Ishikawa (cell line): ENCODE data around the gene VTI1A.

Source experiments
- CEBPB ChIP-seq: IDR thresholded peaks from 2 replicates; pipeline ENCODE4 v1.6.1; 2012
- CREB1 ChIP-seq: IDR thresholded peaks from 2 replicates; pipeline ENCODE4 v1.6.1; 2012; ENCODE audit warnings: low read depth
- EGR1 ChIP-seq: IDR thresholded peaks from 2 replicates; pipeline ENCODE4 v1.6.1; 2012
- EP300 ChIP-seq: IDR thresholded peaks from 2 replicates; pipeline ENCODE4 v1.6.1; 2012; ENCODE audit warnings: borderline replicate concordance
- NFIC ChIP-seq: IDR thresholded peaks from 2 replicates; pipeline ENCODE4 v1.6.1; 2012
- RAD21 ChIP-seq: IDR thresholded peaks from 2 replicates; pipeline ENCODE4 v1.6.1; 2012; ENCODE audit warnings: low read depth
- TAF1 ChIP-seq: IDR thresholded peaks from 2 replicates; pipeline ENCODE4 v1.6.1; 2012; ENCODE audit warnings: low read depth, mild to moderate bottlenecking
- TCF12 ChIP-seq: IDR thresholded peaks from 2 replicates; pipeline ENCODE4 v1.6.1; 2012; ENCODE audit warnings: low read depth
- TEAD4 ChIP-seq: IDR thresholded peaks from 2 replicates; pipeline ENCODE4 v1.6.1; 2012
- TF ChIP-seq, protein P1 (sequence below): IDR thresholded peaks from 2 replicates; pipeline ENCODE4 v1.6.1; 2012
- TF ChIP-seq, protein P2 (sequence below): IDR thresholded peaks from 2 replicates; pipeline ENCODE4 v1.6.1; 2012; ENCODE audit warnings: low read depth, mild to moderate bottlenecking
- TF ChIP-seq, protein P3 (sequence below): IDR thresholded peaks from 2 replicates; pipeline ENCODE4 v1.6.1; 2012

DNA sequence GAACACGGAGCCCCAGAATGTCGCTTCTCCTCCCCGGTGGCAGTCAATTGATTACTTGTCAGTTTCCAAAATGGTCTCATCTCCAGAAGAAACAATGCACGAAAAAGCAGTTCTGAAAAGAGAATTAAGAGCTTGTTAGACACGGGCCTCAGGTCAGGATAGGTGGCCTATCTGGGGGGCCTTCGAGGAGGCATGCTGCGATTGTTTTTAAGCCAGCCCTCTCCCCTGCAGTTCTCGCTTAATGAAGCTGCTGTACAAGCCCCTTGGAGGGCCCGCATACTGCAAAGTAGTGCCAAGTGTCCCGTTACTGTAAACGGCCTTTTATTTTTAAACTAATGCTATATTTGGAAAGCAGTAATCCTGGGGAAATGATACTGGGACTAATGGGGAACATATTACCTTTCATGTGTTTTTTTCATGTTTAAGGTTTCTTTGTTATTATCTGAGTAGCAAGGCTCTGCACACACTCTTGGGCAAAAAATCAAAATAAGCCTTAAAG, 388.3 kb downstream of the VTI1A start:
- TF ChIP-seq EP300 (no peak), TAF1 (no peak), RAD21 (no peak), TCF12 (no peak), CEBPB (no peak), TEAD4 (no peak), CREB1 (no peak), EGR1 (no peak), NFIC (no peak)
- TF ChIP-seq, protein P1, sequence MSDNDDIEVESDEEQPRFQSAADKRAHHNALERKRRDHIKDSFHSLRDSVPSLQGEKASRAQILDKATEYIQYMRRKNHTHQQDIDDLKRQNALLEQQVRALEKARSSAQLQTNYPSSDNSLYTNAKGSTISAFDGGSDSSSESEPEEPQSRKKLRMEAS = no peak
- TF ChIP-seq, protein P2, sequence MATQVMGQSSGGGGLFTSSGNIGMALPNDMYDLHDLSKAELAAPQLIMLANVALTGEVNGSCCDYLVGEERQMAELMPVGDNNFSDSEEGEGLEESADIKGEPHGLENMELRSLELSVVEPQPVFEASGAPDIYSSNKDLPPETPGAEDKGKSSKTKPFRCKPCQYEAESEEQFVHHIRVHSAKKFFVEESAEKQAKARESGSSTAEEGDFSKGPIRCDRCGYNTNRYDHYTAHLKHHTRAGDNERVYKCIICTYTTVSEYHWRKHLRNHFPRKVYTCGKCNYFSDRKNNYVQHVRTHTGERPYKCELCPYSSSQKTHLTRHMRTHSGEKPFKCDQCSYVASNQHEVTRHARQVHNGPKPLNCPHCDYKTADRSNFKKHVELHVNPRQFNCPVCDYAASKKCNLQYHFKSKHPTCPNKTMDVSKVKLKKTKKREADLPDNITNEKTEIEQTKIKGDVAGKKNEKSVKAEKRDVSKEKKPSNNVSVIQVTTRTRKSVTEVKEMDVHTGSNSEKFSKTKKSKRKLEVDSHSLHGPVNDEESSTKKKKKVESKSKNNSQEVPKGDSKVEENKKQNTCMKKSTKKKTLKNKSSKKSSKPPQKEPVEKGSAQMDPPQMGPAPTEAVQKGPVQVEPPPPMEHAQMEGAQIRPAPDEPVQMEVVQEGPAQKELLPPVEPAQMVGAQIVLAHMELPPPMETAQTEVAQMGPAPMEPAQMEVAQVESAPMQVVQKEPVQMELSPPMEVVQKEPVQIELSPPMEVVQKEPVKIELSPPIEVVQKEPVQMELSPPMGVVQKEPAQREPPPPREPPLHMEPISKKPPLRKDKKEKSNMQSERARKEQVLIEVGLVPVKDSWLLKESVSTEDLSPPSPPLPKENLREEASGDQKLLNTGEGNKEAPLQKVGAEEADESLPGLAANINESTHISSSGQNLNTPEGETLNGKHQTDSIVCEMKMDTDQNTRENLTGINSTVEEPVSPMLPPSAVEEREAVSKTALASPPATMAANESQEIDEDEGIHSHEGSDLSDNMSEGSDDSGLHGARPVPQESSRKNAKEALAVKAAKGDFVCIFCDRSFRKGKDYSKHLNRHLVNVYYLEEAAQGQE = no peak
- TF ChIP-seq, protein P3, sequence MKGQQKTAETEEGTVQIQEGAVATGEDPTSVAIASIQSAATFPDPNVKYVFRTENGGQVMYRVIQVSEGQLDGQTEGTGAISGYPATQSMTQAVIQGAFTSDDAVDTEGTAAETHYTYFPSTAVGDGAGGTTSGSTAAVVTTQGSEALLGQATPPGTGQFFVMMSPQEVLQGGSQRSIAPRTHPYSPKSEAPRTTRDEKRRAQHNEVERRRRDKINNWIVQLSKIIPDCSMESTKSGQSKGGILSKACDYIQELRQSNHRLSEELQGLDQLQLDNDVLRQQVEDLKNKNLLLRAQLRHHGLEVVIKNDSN = no peak
